ENCODE results near the gene F8. TPM values are rescaled to one million over a fixed set of nuclear protein-coding genes. Genes with fewer than 3 reads are reported as not detected.

Gene F8
- total RNA-seq, 1 experiment from 2014 or later: 0.91 TPM

GRCh38 chrX:154908821-154909220, 113.7 kb downstream of the F8 start:
- no TSS peak for BruUV-seq (replicated peaks)
- H4K20me1 ChIP-seq (ENCODE audit: low read length): no peaks in the 10 kb centered on the region
- H3K27ac ChIP-seq (ENCODE audit: low read length): no peak overlapping the region
- no peak overlapping the region for H2AFZ ChIP-seq (ENCODE audit: low read length)
- CTCF ChIA-PET: no interaction called here
- H3F3A ChIP-seq (ENCODE audit: low read length, unreplicated experiment): no peaks in the 10 kb centered on the region
- H3K4me2 ChIP-seq (ENCODE audit: low read length): no peak overlapping the region
- H3K9me3 ChIP-seq (ENCODE audit: low read length): no peaks in the 10 kb centered on the region
- DNase-seq: no peak
- no peaks in the 10 kb centered on the region for H3K9me2 ChIP-seq (replicated peaks; ENCODE audit: low read length)
- H3K27me3 ChIP-seq (ENCODE audit: low read length): peaks cover 12% of the 10 kb centered on the region; the same call in 1 of the 2 replicates
- POLR2A ChIA-PET (ENCODE audit: unreplicated experiment): no interaction called here
- no peaks in the 10 kb centered on the region for H3K79me2 ChIP-seq (ENCODE audit: low read length)
- no peaks in the 10 kb centered on the region for H3K4me1 ChIP-seq (ENCODE audit: insufficient read depth, low read length)
- no peak for TF ChIP-seq CTCF (conservative IDR thresholded peaks at IDR 0.05; ENCODE audit: low read depth, low read length)
- TF ChIP-seq EZH2 (IDR thresholded peaks at IDR 0.05; ENCODE audit: low read length, unreplicated experiment): no peak
- no peak for TF ChIP-seq EZH2phosphoT487 (IDR thresholded peaks at IDR 0.05; ENCODE audit: borderline replicate concordance, low read length)
- intact Hi-C loops (cut with micrococcal nuclease): no loop called here
- no peak overlapping the region for H3K4me3 ChIP-seq (ENCODE audit: low read length)
- no peak overlapping the region for H3K9ac ChIP-seq (ENCODE audit: low read length)
- H3K36me3 ChIP-seq (ENCODE audit: low read depth, low read length): no peaks in the 10 kb centered on the region
- ATAC-seq: no peak

- Histone ChIP-seq H3K9ac (ENCODE audit: low read length) (no peak overlapping the region), H3K4me1 (ENCODE audit: insufficient read depth, low read length) (no peaks in the 10 kb centered on the region), H3K9me3 (ENCODE audit: low read length) (no peaks in the 10 kb centered on the region), H3K27me3 (ENCODE audit: low read length) (peaks cover 37% of the 10 kb centered on the region), H3K4me3 (ENCODE audit: low read length) (no peak overlapping the region), H4K20me1 (ENCODE audit: low read length) (no peaks in the 10 kb centered on the region), H3K79me2 (ENCODE audit: low read length) (no peaks in the 10 kb centered on the region), H3K9me2 (replicated peaks; ENCODE audit: low read length) (no peaks in the 10 kb centered on the region), H2AFZ (ENCODE audit: low read length) (no peak overlapping the region), H3F3A (ENCODE audit: low read length, unreplicated experiment) (no peaks in the 10 kb centered on the region), H3K4me2 (ENCODE audit: low read length) (no peak overlapping the region), H3K27ac (ENCODE audit: low read length) (no peak overlapping the region), H3K36me3 (ENCODE audit: low read depth, low read length) (no peaks in the 10 kb centered on the region)
- DNase-seq (no peak), ATAC-seq (no peak)
- BruUV-seq (replicated peaks): no TSS peak
- CTCF ChIA-PET: no interaction called here
- no peak for TF ChIP-seq EZH2 (IDR thresholded peaks at IDR 0.05; ENCODE audit: low read length, unreplicated experiment)
- TF ChIP-seq EZH2phosphoT487 (IDR thresholded peaks at IDR 0.05; ENCODE audit: borderline replicate concordance, low read length): no peak
- no peak for TF ChIP-seq CTCF (conservative IDR thresholded peaks at IDR 0.05; ENCODE audit: low read depth, low read length)
- POLR2A ChIA-PET (ENCODE audit: unreplicated experiment): no interaction called here
- intact Hi-C loops (cut with micrococcal nuclease): no loop called here
Measured at GRCh38 chrX:154902408-154902807, 120.1 kb downstream of the F8 start.

- no TSS peak for BruUV-seq (replicated peaks)
- no peak overlapping the region for H3K4me3 ChIP-seq (ENCODE audit: low read length)
- H3K36me3 ChIP-seq (ENCODE audit: low read depth, low read length): no peaks in the 10 kb centered on the region
- H3K9me2 ChIP-seq (replicated peaks; ENCODE audit: low read length): no peaks in the 10 kb centered on the region
- H3K27ac ChIP-seq (ENCODE audit: low read length): no peak overlapping the region
- ChIA-PET POLR2A (ENCODE audit: unreplicated experiment) (no interaction called here), CTCF (no interaction called here)
- H2AFZ ChIP-seq (ENCODE audit: low read length): no peak overlapping the region
- H4K20me1 ChIP-seq (ENCODE audit: low read length): no peaks in the 10 kb centered on the region
- no peak overlapping the region for H3K9ac ChIP-seq (ENCODE audit: low read length)
- no peak for ATAC-seq
- H3K79me2 ChIP-seq (ENCODE audit: low read length): no peaks in the 10 kb centered on the region
- no peaks in the 10 kb centered on the region for H3F3A ChIP-seq (ENCODE audit: low read length, unreplicated experiment)
- no peaks in the 10 kb centered on the region for H3K4me1 ChIP-seq (ENCODE audit: insufficient read depth, low read length)
- H3K9me3 ChIP-seq (ENCODE audit: low read length): no peaks in the 10 kb centered on the region
- H3K4me2 ChIP-seq (ENCODE audit: low read length): no peak overlapping the region
- DNase-seq: no peak
- TF ChIP-seq CTCF (conservative IDR thresholded peaks at IDR 0.05; ENCODE audit: low read depth, low read length) (no peak), EZH2phosphoT487 (IDR thresholded peaks at IDR 0.05; ENCODE audit: borderline replicate concordance, low read length) (no peak), EZH2 (IDR thresholded peaks at IDR 0.05; ENCODE audit: low read length, unreplicated experiment) (no peak)
- intact Hi-C loops (cut with micrococcal nuclease): no loop called here
- H3K27me3 ChIP-seq (ENCODE audit: low read length): peaks cover 37% of the 10 kb centered on the region
Measured at GRCh38 chrX:154900323-154900722, 122.2 kb downstream of the F8 start.
